Astrocyte (in vitro differentiated cells and primary cell): ENCODE data around the gene INSM1. TPM values are rescaled to one million over a fixed set of nuclear protein-coding genes. Genes with fewer than 3 reads are reported as not detected.

Experiments
- DNase-seq: peaks from one replicate; pipeline ENCODE4 v3.0.0-alpha.2; 2010; ENCODE audit warnings: low read depth
- FAIRE-seq: peaks from 2 replicates; lab custom pipeline; 2011; peaks lifted over from hg19 to GRCh38; lab: Jason Lieb, UNC
- H2AFZ ChIP-seq: 2 replicates; pipeline ENCODE4 v1.6.0; 2012; ENCODE audit warnings: low read depth, low read length, inconsistent platforms
- H3K27ac ChIP-seq: 2 replicates; pipeline ENCODE4 v1.5.1; 2011; ENCODE audit warnings: low read depth, low read length, inconsistent platforms
- H3K27me3 ChIP-seq: 2 replicates; pipeline ENCODE4 v1.6.0; 2011; ENCODE audit warnings: low read length, inconsistent platforms; ENCODE audit not compliant: insufficient read depth
- H3K36me3 ChIP-seq: 2 replicates; pipeline ENCODE4 v1.5.1; 2011; ENCODE audit warnings: low read length, inconsistent platforms; ENCODE audit not compliant: insufficient read depth
- H3K4me1 ChIP-seq: 2 replicates; pipeline ENCODE4 v1.5.1; 2011; ENCODE audit warnings: low read length, inconsistent platforms; ENCODE audit not compliant: insufficient read depth
- H3K4me2 ChIP-seq: 2 replicates; pipeline ENCODE4 v1.6.0; 2012; ENCODE audit warnings: low read length, inconsistent platforms
- H3K4me3 ChIP-seq: 2 replicates; pipeline ENCODE4 v1.5.1; 2011; ENCODE audit warnings: low read depth, mild to moderate bottlenecking, low read length, inconsistent platforms; ENCODE audit not compliant: insufficient read depth
- H3K79me2 ChIP-seq: 2 replicates; pipeline ENCODE4 v1.6.0; 2012; ENCODE audit warnings: mild to moderate bottlenecking, low read length, inconsistent platforms; ENCODE audit not compliant: insufficient read depth
- H3K9ac ChIP-seq: 2 replicates; pipeline ENCODE4 v1.6.0; 2012; ENCODE audit warnings: mild to moderate bottlenecking, low read length, inconsistent platforms
- H3K9me3 ChIP-seq: 2 replicates; pipeline ENCODE4 v1.5.1; 2012; ENCODE audit warnings: low read depth, mild to moderate bottlenecking, low read length, inconsistent platforms; ENCODE audit not compliant: insufficient read depth
- H4K20me1 ChIP-seq: 2 replicates; pipeline ENCODE4 v1.6.0; 2012; ENCODE audit warnings: low read length, inconsistent platforms; ENCODE audit not compliant: insufficient read depth
- H3K27ac Mint-ChIP-seq: one replicate; pipeline ENCODE4 v1.8.0; 2021; ENCODE audit warnings: mild to moderate bottlenecking, mixed read lengths; ENCODE audit not compliant: unreplicated experiment
- H3K27me3 Mint-ChIP-seq: one replicate; pipeline ENCODE4 v1.8.0; 2021; ENCODE audit warnings: low read depth, mixed read lengths; ENCODE audit not compliant: unreplicated experiment
- H3K36me3 Mint-ChIP-seq: one replicate; pipeline ENCODE4 v1.8.0; 2021; ENCODE audit warnings: low read depth, mixed read lengths; ENCODE audit not compliant: unreplicated experiment
- H3K4me1 Mint-ChIP-seq: one replicate; pipeline ENCODE4 v1.8.0; 2021; ENCODE audit warnings: low read depth, mixed read lengths; ENCODE audit not compliant: unreplicated experiment
- H3K4me3 Mint-ChIP-seq: one replicate; pipeline ENCODE4 v1.8.0; 2021; ENCODE audit warnings: mild to moderate bottlenecking, moderate library complexity, mixed read lengths; ENCODE audit not compliant: unreplicated experiment
- H3K9me3 Mint-ChIP-seq: one replicate; pipeline ENCODE4 v1.8.0; 2021; ENCODE audit warnings: mild to moderate bottlenecking, mixed read lengths; ENCODE audit not compliant: unreplicated experiment
- EZH2 ChIP-seq: IDR thresholded peaks from 2 replicates; pipeline ENCODE4 v1.6.1; 2012; ENCODE audit warnings: mild to moderate bottlenecking, low read length, inconsistent platforms; ENCODE audit not compliant: insufficient read depth
- total RNA-seq: library from RNA; stranded (reverse); gene quantifications from 2 replicates; pipeline ENCODE4 v1.2.1, GENCODE V29; 2021
- TF ChIP-seq, protein P1 (sequence below): IDR thresholded peaks from 2 replicates; pipeline ENCODE4 v1.5.1; 2011; ENCODE audit warnings: low read depth, mild to moderate bottlenecking, inconsistent platforms, low read length, moderate library complexity; ENCODE audit not compliant: insufficient read depth

The INSM1 gene
- total RNA-seq, 1 donor from 2014 or later, result 0.09 TPM

DNA sequence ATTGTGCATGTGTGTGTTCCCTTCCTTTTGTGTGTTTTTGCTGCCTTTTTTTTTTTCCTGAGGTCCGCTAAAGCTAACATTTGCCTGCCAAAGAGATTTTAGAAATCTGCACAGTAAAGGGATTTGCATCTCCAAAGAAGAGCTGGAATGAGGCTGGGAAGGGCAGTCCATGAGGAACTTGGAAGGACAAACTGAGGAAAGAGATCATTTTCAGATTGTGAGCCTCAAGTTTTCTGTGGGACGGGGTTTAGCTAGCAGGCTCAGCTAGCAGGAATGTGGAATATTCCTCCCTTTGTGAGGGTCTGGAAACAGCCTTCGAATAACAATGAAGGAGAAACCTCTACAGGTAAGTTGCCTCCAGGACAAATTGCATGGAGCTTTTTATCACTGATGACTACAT, 3.8 kb downstream of the INSM1 start:
- H3K4me3 ChIP-seq, result no peak overlapping the region
- FAIRE-seq, result no peak
- peaks cover 62% of the 10 kb centered on the region for H3K27me3 ChIP-seq
- H3K9me3 ChIP-seq, result peaks cover 4% of the 10 kb centered on the region
- peak overlapping the region; percentile 7 for H3K4me3 Mint-ChIP-seq
- DNase-seq, result no peak
- H3K4me2 ChIP-seq, result no peak overlapping the region
- no peak overlapping the region for H3K27ac ChIP-seq
- H4K20me1 ChIP-seq, result peaks cover 4% of the 10 kb centered on the region
- H2AFZ ChIP-seq, result no peak overlapping the region
- peaks cover 6% of the 10 kb centered on the region for H3K4me1 Mint-ChIP-seq
- TF ChIP-seq, protein P1, sequence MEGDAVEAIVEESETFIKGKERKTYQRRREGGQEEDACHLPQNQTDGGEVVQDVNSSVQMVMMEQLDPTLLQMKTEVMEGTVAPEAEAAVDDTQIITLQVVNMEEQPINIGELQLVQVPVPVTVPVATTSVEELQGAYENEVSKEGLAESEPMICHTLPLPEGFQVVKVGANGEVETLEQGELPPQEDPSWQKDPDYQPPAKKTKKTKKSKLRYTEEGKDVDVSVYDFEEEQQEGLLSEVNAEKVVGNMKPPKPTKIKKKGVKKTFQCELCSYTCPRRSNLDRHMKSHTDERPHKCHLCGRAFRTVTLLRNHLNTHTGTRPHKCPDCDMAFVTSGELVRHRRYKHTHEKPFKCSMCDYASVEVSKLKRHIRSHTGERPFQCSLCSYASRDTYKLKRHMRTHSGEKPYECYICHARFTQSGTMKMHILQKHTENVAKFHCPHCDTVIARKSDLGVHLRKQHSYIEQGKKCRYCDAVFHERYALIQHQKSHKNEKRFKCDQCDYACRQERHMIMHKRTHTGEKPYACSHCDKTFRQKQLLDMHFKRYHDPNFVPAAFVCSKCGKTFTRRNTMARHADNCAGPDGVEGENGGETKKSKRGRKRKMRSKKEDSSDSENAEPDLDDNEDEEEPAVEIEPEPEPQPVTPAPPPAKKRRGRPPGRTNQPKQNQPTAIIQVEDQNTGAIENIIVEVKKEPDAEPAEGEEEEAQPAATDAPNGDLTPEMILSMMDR, result no peak
- no peak for TF ChIP-seq EZH2
- H3K79me2 ChIP-seq, result no peaks in the 10 kb centered on the region
- peaks cover 7% of the 10 kb centered on the region for H3K9me3 Mint-ChIP-seq
- H3K36me3 ChIP-seq, result no peaks in the 10 kb centered on the region
- H3K36me3 Mint-ChIP-seq, result no peaks in the 10 kb centered on the region
- H3K9ac ChIP-seq, result no peak overlapping the region
- no peak overlapping the region for H3K27ac Mint-ChIP-seq
- H3K27me3 Mint-ChIP-seq, result peaks cover 67% of the 10 kb centered on the region
- H3K4me1 ChIP-seq, result no peaks in the 10 kb centered on the region

DNA sequence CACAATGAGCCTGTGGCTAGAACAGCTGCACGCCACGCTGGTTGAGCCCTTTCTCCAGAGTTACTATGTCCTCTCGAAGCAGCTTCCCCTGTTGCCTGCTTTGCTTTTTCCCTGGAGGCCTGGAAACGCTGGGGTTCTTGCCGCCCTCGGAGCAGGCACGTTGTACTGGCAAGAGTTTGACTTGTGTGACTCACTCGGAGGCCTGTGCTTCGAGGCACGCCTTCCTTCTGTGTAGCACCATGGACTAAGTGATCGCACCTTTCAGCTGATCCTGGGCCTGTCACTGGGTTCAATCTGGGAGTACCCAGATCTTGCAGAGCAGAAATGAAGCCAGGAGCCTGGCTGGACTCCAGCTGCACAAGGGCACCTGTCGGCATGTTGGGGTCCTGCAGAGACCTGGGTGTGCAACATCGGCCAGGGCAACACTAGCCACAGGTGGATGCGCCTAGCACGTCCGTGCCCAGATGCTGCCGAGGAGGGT, 5.2 kb downstream of the INSM1 start:
- Histone ChIP-seq H3K79me2 (no peaks in the 10 kb centered on the region), H3K9ac (no peak overlapping the region), H3K4me1 (no peaks in the 10 kb centered on the region), H2AFZ (no peak overlapping the region), H3K4me2 (no peak overlapping the region), H3K27me3 (peaks cover 56% of the 10 kb centered on the region), H3K36me3 (no peaks in the 10 kb centered on the region), H3K4me3 (no peak overlapping the region), H3K27ac (no peak overlapping the region), H4K20me1 (peaks cover 4% of the 10 kb centered on the region), H3K9me3 (peaks cover 4% of the 10 kb centered on the region)
- Mint-ChIP-seq H3K36me3 (no peaks in the 10 kb centered on the region), H3K9me3 (peaks cover 7% of the 10 kb centered on the region), H3K27ac (no peak overlapping the region), H3K4me3 (no peak overlapping the region), H3K27me3 (peaks cover 65% of the 10 kb centered on the region), H3K4me1 (peaks cover 6% of the 10 kb centered on the region)
- DNase-seq, result peak; percentile 26
- FAIRE-seq, result no peak
- TF ChIP-seq EZH2, result no peak
- TF ChIP-seq, protein P1, result no peak

DNA sequence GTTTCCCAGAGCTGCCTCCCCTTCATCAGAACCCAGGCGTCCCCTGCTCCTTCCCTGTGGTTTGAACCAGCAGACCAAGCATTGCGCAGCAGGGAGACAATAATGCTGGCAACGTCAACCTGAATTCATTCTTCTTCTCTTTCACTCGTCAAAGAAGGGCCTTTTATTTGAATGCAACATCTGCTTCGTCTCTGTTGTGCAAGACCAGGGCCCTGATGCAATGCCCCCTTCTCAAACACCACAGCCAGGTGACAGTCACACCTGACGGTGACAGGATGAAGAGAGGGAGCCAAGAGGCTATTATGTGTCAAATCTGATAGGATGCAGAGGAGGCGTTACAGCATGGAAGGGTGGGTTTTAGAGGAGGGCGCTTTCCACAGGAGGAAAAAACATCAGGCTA, 8.0 kb downstream of the INSM1 start:
- Mint-ChIP-seq H3K27me3 (peaks cover 54% of the 10 kb centered on the region), H3K4me3 (no peak overlapping the region), H3K27ac (no peak overlapping the region), H3K9me3 (peaks cover 13% of the 10 kb centered on the region), H3K36me3 (no peaks in the 10 kb centered on the region), H3K4me1 (no peaks in the 10 kb centered on the region)
- H4K20me1 ChIP-seq, result peaks cover 4% of the 10 kb centered on the region
- no peak overlapping the region for H3K9ac ChIP-seq
- H3K27me3 ChIP-seq, result peaks cover 40% of the 10 kb centered on the region
- H3K4me2 ChIP-seq, result no peak overlapping the region
- H3K4me1 ChIP-seq, result no peaks in the 10 kb centered on the region
- H3K9me3 ChIP-seq, result no peaks in the 10 kb centered on the region
- H2AFZ ChIP-seq, result no peak overlapping the region
- H3K4me3 ChIP-seq, result no peak overlapping the region
- no peak for DNase-seq
- H3K27ac ChIP-seq, result no peak overlapping the region
- no peaks in the 10 kb centered on the region for H3K36me3 ChIP-seq
- FAIRE-seq, result no peak
- TF ChIP-seq EZH2, result no peak
- TF ChIP-seq, protein P1, result no peak
- H3K79me2 ChIP-seq, result no peaks in the 10 kb centered on the region
